ENCODE measurements around the gene PLXNA1.

- TF ChIP-seq CTCF (IDR thresholded peaks at IDR 0.05) (no peak), POLR2A (IDR thresholded peaks at IDR 0.05) (no peak)
Observed at GRCh38 chr3:126961791-126962461, 21.0 kb upstream of the PLXNA1 start.

Measured in transverse colon (tissue), 3 donors.